ENCODE measurements around the gene EDIL3. TPM values are rescaled to one million over a fixed set of nuclear protein-coding genes. Genes with fewer than 3 reads are reported as not detected.

EDIL3 gene
- total RNA-seq, 4 donors from 2014 or later = 9.4 to 21.5 (median 17.5) TPM

GRCh38 chr5:84383296-84383815 lies 1.3 kb downstream of the EDIL3 start:
- DNase-seq (ENCODE audit: low spot score in 2 of 2) = no peak
- peaks cover 37% of the 10 kb centered on the region for H3K4me1 ChIP-seq
- H3K4me3 ChIP-seq = peak overlapping the region; percentile 67
- peaks cover 31% of the 10 kb centered on the region for H3K27me3 ChIP-seq
- 3% methylated on average over 19 of the region's 26 CpGs for WGBS
- TF ChIP-seq POLR2A (IDR thresholded peaks at IDR 0.05) (no peak), EP300 (IDR thresholded peaks at IDR 0.05) (no peak), CTCF (IDR thresholded peaks at IDR 0.05) (no peak), POLR2AphosphoS5 (IDR thresholded peaks at IDR 0.05) (no peak)
- no peak overlapping the region for H3K27ac ChIP-seq
- H3K36me3 ChIP-seq = no peaks in the 10 kb centered on the region
- no peaks in the 10 kb centered on the region for H3K9me3 ChIP-seq

- Histone ChIP-seq H3K4me1 (peaks cover 37% of the 10 kb centered on the region), H3K27me3 (peaks cover 31% of the 10 kb centered on the region), H3K36me3 (no peaks in the 10 kb centered on the region), H3K4me3 (peak overlapping the region; percentile 67), H3K27ac (peak overlapping the region; percentile 68), H3K9me3 (no peaks in the 10 kb centered on the region)
- TF ChIP-seq EP300 (IDR thresholded peaks at IDR 0.05) = no peak
- no peak for TF ChIP-seq CTCF (IDR thresholded peaks at IDR 0.05)
- TF ChIP-seq POLR2AphosphoS5 (IDR thresholded peaks at IDR 0.05) = no peak
- TF ChIP-seq POLR2A (IDR thresholded peaks at IDR 0.05) = no peak
- 1% methylated on average over 36 of the region's 45 CpGs for WGBS
- DNase-seq (ENCODE audit: low spot score in 2 of 2) = peak in 1 of 2 donors; percentile 56
Observed at GRCh38 chr5:84382363-84383295, 2.1 kb downstream of the EDIL3 start.

GRCh38 chr5:84381502-84382362 lies 2.9 kb downstream of the EDIL3 start:
- DNase-seq (ENCODE audit: low spot score in 2 of 2) = no peak
- peaks cover 37% of the 10 kb centered on the region for H3K4me1 ChIP-seq
- peak overlapping the region; percentile 67 for H3K4me3 ChIP-seq
- 14% methylated on average over 10 of the region's 14 CpGs for WGBS
- no peaks in the 10 kb centered on the region for H3K9me3 ChIP-seq
- TF ChIP-seq CTCF (IDR thresholded peaks at IDR 0.05) (no peak), POLR2A (IDR thresholded peaks at IDR 0.05) (no peak)
- peak overlapping the region; percentile 68 for H3K27ac ChIP-seq
- no peaks in the 10 kb centered on the region for H3K36me3 ChIP-seq
- peaks cover 31% of the 10 kb centered on the region for H3K27me3 ChIP-seq

GRCh38 chr5:84379749-84380148 lies 4.9 kb downstream of the EDIL3 start:
- H3K27ac ChIP-seq = no peak overlapping the region

More at GRCh38 chr5:84379749-84380148, 4.9 kb downstream of the EDIL3 start:
- Histone ChIP-seq H3K9me3 (no peaks in the 10 kb centered on the region), H3K27me3 (peaks cover 29% of the 10 kb centered on the region), H3K4me3 (no peak overlapping the region), H3K4me1 (peaks cover 34% of the 10 kb centered on the region), H3K36me3 (no peaks in the 10 kb centered on the region)
- TF ChIP-seq EP300 (IDR thresholded peaks at IDR 0.05) (no peak), CTCF (IDR thresholded peaks at IDR 0.05) (no peak), POLR2A (IDR thresholded peaks at IDR 0.05) (no peak), POLR2AphosphoS5 (IDR thresholded peaks at IDR 0.05) (no peak)
- 76% methylated on average over 2 of the region's 2 CpGs for WGBS
- no peak for DNase-seq (ENCODE audit: low spot score in 2 of 2)

All from suprapubic skin (tissue), 4 donors.